HG03457 (cell line): ENCODE data around the gene RPP30.
"Not testable (repeated sequence)": the region's sequence is repeated elsewhere in the genome, so short reads cannot be mapped to it uniquely, and the experiment has no call there.

Experiments used
- ATAC-seq: cut with Tn5 transposase; IDR thresholded peaks from one replicate; pipeline ENCODE4 v1.9.1; 2021; ENCODE audit warnings: moderate number of reproducible peaks; ENCODE audit not compliant: unreplicated experiment

The RPP30 gene

GRCh38 chr10:90871279-90871765, 452 bp upstream of the RPP30 start:
- ATAC-seq = peak; percentile 12

- ATAC-seq = no peak
Observed at GRCh38 chr10:90872648-90873020, 860 bp downstream of the RPP30 start.

GRCh38 chr10:90879062-90879461, 7.3 kb downstream of the RPP30 start:
- no peak for ATAC-seq

- ATAC-seq = not testable (repeated sequence)
Observed at GRCh38 chr10:90880059-90880719, 8.4 kb downstream of the RPP30 start.

- no peak for ATAC-seq
Observed at GRCh38 chr10:90884431-90884830, 12.7 kb downstream of the RPP30 start.

- ATAC-seq = no peak
Observed at GRCh38 chr10:90885176-90885575, 13.4 kb downstream of the RPP30 start.

- ATAC-seq = no peak
Observed at GRCh38 chr10:90887555-90887954, 15.8 kb downstream of the RPP30 start.

GRCh38 chr10:90888387-90888786, 16.6 kb downstream of the RPP30 start:
- no peak for ATAC-seq

GRCh38 chr10:90889636-90890035, 17.9 kb downstream of the RPP30 start:
- no peak for ATAC-seq

GRCh38 chr10:90890347-90890746, 18.6 kb downstream of the RPP30 start:
- no peak for ATAC-seq

GRCh38 chr10:90893190-90893589, 21.4 kb downstream of the RPP30 start:
- ATAC-seq = no peak

GRCh38 chr10:90896916-90897315, 25.1 kb downstream of the RPP30 start:
- ATAC-seq = not testable (repeated sequence)

- ATAC-seq = no peak
Observed at GRCh38 chr10:90905925-90906324, 34.2 kb downstream of the RPP30 start.

GRCh38 chr10:90906596-90906995, 34.8 kb downstream of the RPP30 start:
- no peak for ATAC-seq

- no peak for ATAC-seq
Observed at GRCh38 chr10:90911133-90912051, 39.6 kb downstream of the RPP30 start.

GRCh38 chr10:90912174-90912573, 40.4 kb downstream of the RPP30 start:
- no peak for ATAC-seq

- no peak for ATAC-seq
Observed at GRCh38 chr10:90912854-90913479, 41.2 kb downstream of the RPP30 start.

- ATAC-seq = no peak
Observed at GRCh38 chr10:90913774-90914420, 42.1 kb downstream of the RPP30 start.

- ATAC-seq = no peak
Observed at GRCh38 chr10:90914992-90915765, 43.4 kb downstream of the RPP30 start.

GRCh38 chr10:90915766-90916075, 43.9 kb downstream of the RPP30 start:
- no peak for ATAC-seq
